ENCODE measurements around the gene EHMT1.

The EHMT1 gene

GRCh38 chr9:137647096-137647714 lies 28.4 kb downstream of the EHMT1 start:
- DNase-seq (ENCODE audit: low spot score): no peak

- DNase-seq (ENCODE audit: low spot score): no peak
Observed at GRCh38 chr9:137648396-137648795, 29.6 kb downstream of the EHMT1 start.

GRCh38 chr9:137649553-137649952 lies 30.7 kb downstream of the EHMT1 start:
- DNase-seq (ENCODE audit: low spot score): no peak

- DNase-seq (ENCODE audit: low spot score): no peak
Observed at GRCh38 chr9:137650259-137650658, 31.5 kb downstream of the EHMT1 start.

GRCh38 chr9:137650779-137651178 lies 32.0 kb downstream of the EHMT1 start:
- no peak for DNase-seq (ENCODE audit: low spot score)

- no peak for DNase-seq (ENCODE audit: low spot score)
Observed at GRCh38 chr9:137656416-137656815, 37.6 kb downstream of the EHMT1 start.

GRCh38 chr9:137657606-137658005 lies 38.8 kb downstream of the EHMT1 start:
- DNase-seq (ENCODE audit: low spot score): no peak

GRCh38 chr9:137658781-137659180 lies 40.0 kb downstream of the EHMT1 start:
- DNase-seq (ENCODE audit: low spot score): no peak

GRCh38 chr9:137660144-137660543 lies 41.3 kb downstream of the EHMT1 start:
- DNase-seq (ENCODE audit: low spot score): no peak

- no peak for DNase-seq (ENCODE audit: low spot score)
Observed at GRCh38 chr9:137663584-137663983, 44.8 kb downstream of the EHMT1 start.

- DNase-seq (ENCODE audit: low spot score): no peak
Observed at GRCh38 chr9:137664676-137665075, 45.9 kb downstream of the EHMT1 start.

- no peak for DNase-seq (ENCODE audit: low spot score)
Observed at GRCh38 chr9:137665226-137665625, 46.4 kb downstream of the EHMT1 start.

- no peak for DNase-seq (ENCODE audit: low spot score)
Observed at GRCh38 chr9:137665697-137666512, 47.1 kb downstream of the EHMT1 start.

GRCh38 chr9:137666513-137666822 lies 47.7 kb downstream of the EHMT1 start:
- DNase-seq (ENCODE audit: low spot score): no peak

- DNase-seq (ENCODE audit: low spot score): no peak
Observed at GRCh38 chr9:137666955-137667670, 48.3 kb downstream of the EHMT1 start.

GRCh38 chr9:137668203-137668602 lies 49.4 kb downstream of the EHMT1 start:
- no peak for DNase-seq (ENCODE audit: low spot score)

GRCh38 chr9:137669261-137669672 lies 50.5 kb downstream of the EHMT1 start:
- peak; percentile 24 for DNase-seq (ENCODE audit: low spot score)

- no peak for DNase-seq (ENCODE audit: low spot score)
Observed at GRCh38 chr9:137670391-137671195, 51.8 kb downstream of the EHMT1 start.

GRCh38 chr9:137671196-137671538 lies 52.4 kb downstream of the EHMT1 start:
- DNase-seq (ENCODE audit: low spot score): no peak

GRCh38 chr9:137671721-137672120 lies 52.9 kb downstream of the EHMT1 start:
- DNase-seq (ENCODE audit: low spot score): no peak

GRCh38 chr9:137672907-137673791 lies 54.3 kb downstream of the EHMT1 start:
- DNase-seq (ENCODE audit: low spot score): peak; percentile 80

Measured in RKO (cell line).